PFSK-1 (cell line): ENCODE results near the gene ST6GALNAC3.

Source experiments
- POLR2AphosphoS5 ChIP-seq: IDR thresholded peaks from 2 replicates; pipeline ENCODE4 v1.6.1; 2012; ENCODE audit warnings: low read depth, mild to moderate bottlenecking, control low read depth, low read length, moderate library complexity
- REST ChIP-seq, 2 experiments: IDR thresholded peaks; 2 replicates each; pipeline versions ENCODE4 v1.6.1 to v1.8.0; 2011 to 2012; ENCODE audit warnings: low read depth in 2 of 2, low read length in 2 of 2, control low read depth in 1 of 2, inconsistent platforms in 1 of 2, mild to moderate bottlenecking in 1 of 2, moderate library complexity in 1 of 2; ENCODE audit not compliant: insufficient read depth in 1 of 2
- SIN3A ChIP-seq: IDR thresholded peaks from 2 replicates; pipeline ENCODE4 v1.6.1; 2012; ENCODE audit warnings: mild to moderate bottlenecking, low read length, moderate library complexity, borderline replicate concordance; ENCODE audit not compliant: insufficient read depth
- TAF1 ChIP-seq: IDR thresholded peaks from 2 replicates; pipeline ENCODE4 v1.6.1; 2012; ENCODE audit warnings: low read length, control low read depth, borderline replicate concordance; ENCODE audit not compliant: insufficient read depth

- TF ChIP-seq SIN3A, result no peak
- no peak for TF ChIP-seq TAF1
- no peak for TF ChIP-seq REST (IDR thresholded peaks at IDR 0.05; ENCODE audit: insufficient read depth in 1 of 2, low read depth in 2 of 2, low read length in 2 of 2)
- TF ChIP-seq POLR2AphosphoS5, result no peak
Measured at GRCh38 chr1:76257823-76258222, 183.3 kb downstream of the ST6GALNAC3 start.
